Renal cortex interstitium (tissue), 11 donors: ENCODE results near the gene IQCK. TPM values are rescaled to one million over a fixed set of nuclear protein-coding genes. Genes with fewer than 3 reads are reported as not detected.
"Not testable (repeated sequence)": the region's sequence is repeated elsewhere in the genome, so short reads cannot be mapped to it uniquely, and the experiment has no call there.

ENCODE experiments used
- DNase-seq, 11 donors: peaks; one replicate each; pipeline ENCODE4 v3.0.0-alpha.2; 2013; ENCODE audit warnings: low read depth in 9 of 11, low spot score in 4 of 11; ENCODE audit errors: extremely low read depth in 1 of 11
- polyA plus RNA-seq, 3 donors: library from polyadenylated mRNA; unstranded; fragments of 120-200 nt; gene quantifications; one replicate each; pipeline ENCODE4 v1.2.1, GENCODE V29; 2013; ENCODE audit not compliant: insufficient read length in 3 of 3

The IQCK gene
- polyA plus RNA-seq, 3 donors: 44.9 to 47.7 (median 46.3) TPM

- no peak for DNase-seq
These were observed 6.4 kb upstream of the IQCK start for GRCh38 chr16:19711643-19712042.

- no peak for DNase-seq
These were observed 5.5 kb upstream of the IQCK start for GRCh38 chr16:19712418-19713058.

- DNase-seq: no peak
These were observed 4.4 kb upstream of the IQCK start for GRCh38 chr16:19713697-19714096.

- DNase-seq: no peak
These were observed 2.5 kb upstream of the IQCK start for GRCh38 chr16:19715566-19715965.

- DNase-seq: no peak
These were observed 1.9 kb upstream of the IQCK start for GRCh38 chr16:19716183-19716582.

GRCh38 chr16:19716728-19717127, 1.3 kb upstream of the IQCK start:
- DNase-seq: not testable (repeated sequence)

- DNase-seq: peak in 1 of 11 donors; percentile 20
These were observed 757 bp upstream of the IQCK start for GRCh38 chr16:19717314-19717713.

GRCh38 chr16:19718624-19718965, 524 bp downstream of the IQCK start:
- no peak for DNase-seq

- DNase-seq: no peak
These were observed 4.3 kb downstream of the IQCK start for GRCh38 chr16:19722269-19722952.

GRCh38 chr16:19722981-19723380, 4.9 kb downstream of the IQCK start:
- no peak for DNase-seq

GRCh38 chr16:19728636-19728965, 10.5 kb downstream of the IQCK start:
- DNase-seq: no peak

- no peak for DNase-seq
These were observed 15.5 kb downstream of the IQCK start for GRCh38 chr16:19733551-19733950.

GRCh38 chr16:19735074-19735867, 17.2 kb downstream of the IQCK start:
- no peak for DNase-seq

GRCh38 chr16:19737306-19738038, 19.4 kb downstream of the IQCK start:
- no peak for DNase-seq

GRCh38 chr16:19741354-19741753, 23.3 kb downstream of the IQCK start:
- DNase-seq: no peak

- DNase-seq: no peak
These were observed 25.7 kb downstream of the IQCK start for GRCh38 chr16:19743816-19744159.

- DNase-seq: no peak
These were observed 26.6 kb downstream of the IQCK start for GRCh38 chr16:19744670-19745069.

GRCh38 chr16:19745286-19746010, 27.4 kb downstream of the IQCK start:
- no peak for DNase-seq

GRCh38 chr16:19746561-19746960, 28.5 kb downstream of the IQCK start:
- DNase-seq: no peak
